H9 (cell line): ENCODE data around the gene WBP1L. TPM values are rescaled to one million over a fixed set of nuclear protein-coding genes. Genes with fewer than 3 reads are reported as not detected.

Source experiments
- DNase-seq: peaks from one replicate; pipeline ENCODE4 v3.0.0-alpha.2; 2017
- H2AFZ ChIP-seq: one replicate; pipeline ENCODE4 v1.6.1; 2013; ENCODE audit warnings: mild to moderate bottlenecking, low read length, control low read depth, moderate library complexity
- H2AK5ac ChIP-seq: 2 replicates; pipeline ENCODE4 v1.6.1; 2013; ENCODE audit warnings: low read length, control low read depth, mixed read lengths; ENCODE audit not compliant: insufficient read length
- H2BK120ac ChIP-seq: one replicate; pipeline ENCODE4 v1.6.1; 2013; ENCODE audit warnings: low read depth, mild to moderate bottlenecking, low read length, control low read depth, inconsistent platforms; ENCODE audit not compliant: poor library complexity, severe bottlenecking
- H2BK12ac ChIP-seq: 2 replicates; pipeline ENCODE4 v1.6.1; 2013; ENCODE audit warnings: low read length, control low read depth, mixed read lengths, low read depth; ENCODE audit not compliant: insufficient read length
- H2BK15ac ChIP-seq: 2 replicates; pipeline ENCODE4 v1.6.1; 2013; ENCODE audit warnings: low read depth, low read length, control low read depth
- H2BK20ac ChIP-seq: one replicate; pipeline ENCODE4 v1.6.1; 2013; ENCODE audit warnings: low read depth, mild to moderate bottlenecking, low read length, control low read depth, inconsistent platforms; ENCODE audit not compliant: poor library complexity, severe bottlenecking
- H2BK5ac ChIP-seq: 2 replicates; pipeline ENCODE4 v1.6.1; 2013; ENCODE audit warnings: low read length, control low read depth, mixed read lengths; ENCODE audit not compliant: insufficient read length
- H3K14ac ChIP-seq: 2 replicates; pipeline ENCODE4 v1.6.1; 2013; ENCODE audit warnings: low read length, control low read depth; ENCODE audit not compliant: insufficient read depth
- H3K18ac ChIP-seq: 2 replicates; pipeline ENCODE4 v1.6.1; 2013; ENCODE audit warnings: low read depth, mild to moderate bottlenecking, mixed read lengths, low read length, control low read depth; ENCODE audit not compliant: insufficient read length
- H3K23ac ChIP-seq: 2 replicates; pipeline ENCODE4 v1.6.1; 2013; ENCODE audit warnings: low read length, control low read depth, mixed read lengths, low read depth; ENCODE audit not compliant: insufficient read length
- H3K23me2 ChIP-seq: 2 replicates; pipeline ENCODE4 v1.6.1; 2013; ENCODE audit warnings: low read depth, mild to moderate bottlenecking, mixed read lengths, low read length, control low read depth; ENCODE audit not compliant: insufficient read length, poor library complexity, severe bottlenecking
- H3K27ac ChIP-seq: 2 replicates; pipeline ENCODE4 v1.5.1; 2013; ENCODE audit warnings: low read length, control low read depth, mixed read lengths, low read depth; ENCODE audit not compliant: insufficient read length
- H3K27me3 ChIP-seq: 2 replicates; pipeline ENCODE4 v1.6.1; 2013; ENCODE audit warnings: low read length, control low read depth, inconsistent platforms; ENCODE audit not compliant: insufficient read depth
- H3K4ac ChIP-seq: 2 replicates; pipeline ENCODE4 v1.6.1; 2013; ENCODE audit warnings: low read depth, mild to moderate bottlenecking, control low read depth, inconsistent platforms, low read length, moderate library complexity
- H3K4me1 ChIP-seq: 2 replicates; pipeline ENCODE4 v1.6.1; 2013; ENCODE audit warnings: low read length, control low read depth, inconsistent platforms; ENCODE audit not compliant: insufficient read depth
- H3K4me2 ChIP-seq: 2 replicates; pipeline ENCODE4 v1.6.1; 2013; ENCODE audit warnings: low read length, control low read depth, mixed read lengths; ENCODE audit not compliant: insufficient read length, insufficient read depth
- H3K56ac ChIP-seq: 2 replicates; pipeline ENCODE4 v1.6.1; 2013; ENCODE audit warnings: low read depth, mild to moderate bottlenecking, mixed read lengths, low read length, control low read depth; ENCODE audit not compliant: insufficient read length
- H3K79me1 ChIP-seq: 2 replicates; pipeline ENCODE4 v1.6.1; 2013; ENCODE audit warnings: low read depth, mild to moderate bottlenecking, moderate library complexity, low read length, control low read depth, inconsistent platforms; ENCODE audit not compliant: insufficient read depth, poor library complexity, severe bottlenecking
- H3K79me2 ChIP-seq: 2 replicates; pipeline ENCODE4 v1.6.1; 2013; ENCODE audit warnings: low read length, control low read depth, inconsistent platforms; ENCODE audit not compliant: insufficient read depth
- H3K9ac ChIP-seq: 2 replicates; pipeline ENCODE4 v1.6.1; 2013; ENCODE audit warnings: low read length, control low read depth, mixed read lengths; ENCODE audit not compliant: insufficient read length; ENCODE audit errors: extremely low read depth
- H3K9me3 ChIP-seq: one replicate; pipeline ENCODE4 v1.6.1; 2013; ENCODE audit warnings: low read depth, low read length, inconsistent platforms; ENCODE audit not compliant: control insufficient read depth
- H3T11ph ChIP-seq: one replicate; pipeline ENCODE4 v1.6.1; 2013; ENCODE audit warnings: mild to moderate bottlenecking, low read length, control low read depth, inconsistent platforms
- H4K20me1 ChIP-seq: one replicate; pipeline ENCODE4 v1.6.1; 2013; ENCODE audit not compliant: control insufficient read depth, insufficient read length, insufficient read depth
- H4K5ac ChIP-seq: 2 replicates; pipeline ENCODE4 v1.6.1; 2013; ENCODE audit warnings: low read depth, mild to moderate bottlenecking, mixed read lengths, low read length, control low read depth; ENCODE audit not compliant: insufficient read length
- H4K8ac ChIP-seq: replicated peaks from 2 replicates; pipeline ENCODE4 v1.6.1; 2013; ENCODE audit warnings: low read length, control low read depth, mixed read lengths, low read depth; ENCODE audit not compliant: insufficient read length
- H4K91ac ChIP-seq: 2 replicates; pipeline ENCODE4 v1.6.1; 2013; ENCODE audit warnings: low read depth, mild to moderate bottlenecking, moderate library complexity, mixed read lengths, low read length, control low read depth; ENCODE audit not compliant: insufficient read length
- H3K27ac Mint-ChIP-seq, 3 experiments: 2 replicates in 2 of 3; 3 replicates in 1 of 3; pipeline ENCODE4 v1.8.0; 2020 to 2021; ENCODE audit warnings: mixed read lengths in 3 of 3, mild to moderate bottlenecking in 1 of 3, moderate library complexity in 1 of 3
- H3K27me3 Mint-ChIP-seq: 2 replicates; pipeline ENCODE4 v1.8.0; 2021; ENCODE audit warnings: low read depth, mild to moderate bottlenecking, moderate library complexity, mixed read lengths
- H3K36me3 Mint-ChIP-seq, 3 experiments: 2 replicates in 2 of 3; 3 replicates in 1 of 3; pipeline ENCODE4 v1.8.0; 2020 to 2021; ENCODE audit warnings: low read depth in 3 of 3, mixed read lengths in 3 of 3; ENCODE audit not compliant: insufficient read depth in 1 of 3
- H3K4me1 Mint-ChIP-seq, 2 experiments: 2 replicates each; pipeline ENCODE4 v1.8.0; 2020; ENCODE audit warnings: mixed read lengths in 2 of 2
- H3K4me3 Mint-ChIP-seq, 2 experiments: 2 replicates in 1 of 2; 3 replicates in 1 of 2; pipeline ENCODE4 v1.8.0; 2020 to 2021; ENCODE audit warnings: mild to moderate bottlenecking in 2 of 2, mixed read lengths in 2 of 2, moderate library complexity in 1 of 2
- H3K9me3 Mint-ChIP-seq, 2 experiments: 2 replicates in 1 of 2; 3 replicates in 1 of 2; pipeline ENCODE4 v1.8.0; 2020; ENCODE audit warnings: mild to moderate bottlenecking in 2 of 2, mixed read lengths in 2 of 2, moderate library complexity in 1 of 2
- CTCF ChIP-seq: fragments of 200-600 bp; sonication (generic); conservative IDR thresholded peaks from 3 replicates; pipeline ENCODE4 v1.8.0; 2021; ENCODE audit warnings: antibody characterized with exemption, mild to moderate bottlenecking
- WGBS: extraction: QIAGEN DNeasy Blood & Tissue Kit; methylation state at CpG from one replicate; pipeline ENCODE4 v1.1.7; 2013; ENCODE audit warnings: missing lambda C conversion rate, low lambda C conversion rate, mixed read lengths; ENCODE audit not compliant: insufficient read length; ENCODE audit errors: extremely low coverage; 5-methylcytosine and 5-hydroxymethylcytosine counted together
- total RNA-seq: library from RNA; stranded (reverse); gene quantifications from 2 replicates; pipeline ENCODE4 v1.2.1, GENCODE V29; 2021

Gene WBP1L
- total RNA-seq, 1 experiment from 2014 or later: 23.8 TPM

DNA sequence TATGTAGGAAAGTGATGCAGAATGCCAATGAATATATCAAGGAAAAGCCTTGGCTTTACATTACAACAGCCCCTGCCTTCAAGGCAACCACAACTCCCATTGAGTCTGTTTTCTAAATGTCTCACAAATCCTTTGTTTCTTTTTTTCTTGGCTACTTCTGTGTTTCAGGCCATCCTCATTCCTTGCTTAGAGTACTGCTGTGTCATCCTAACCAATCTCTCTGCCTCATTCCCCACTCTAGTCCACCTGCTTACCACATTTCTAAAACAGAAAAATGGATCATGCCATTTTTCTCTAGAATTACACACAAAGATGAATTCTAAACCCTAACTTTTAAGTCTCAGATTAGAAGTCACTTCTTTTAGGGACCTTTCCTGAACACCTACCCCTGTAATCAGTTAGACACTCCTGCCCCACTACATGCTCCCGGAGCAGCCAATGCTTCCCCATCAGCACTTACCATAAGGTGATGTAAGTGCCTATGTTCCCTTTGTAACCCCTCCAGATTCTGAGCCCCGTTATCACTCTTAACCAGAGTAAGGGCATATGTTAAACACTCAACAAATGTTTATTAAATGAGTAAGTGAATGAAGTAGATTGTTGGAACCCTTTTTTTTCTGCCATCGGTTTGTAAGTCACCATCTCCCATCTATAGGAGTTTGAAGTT, 113.1 kb downstream of the WBP1L start:
- Histone ChIP-seq H3K27ac (no peak overlapping the region), H3K9me3 (no peaks in the 10 kb centered on the region), H4K5ac (no peak overlapping the region), H3K9ac (no peak overlapping the region), H2BK120ac (no peak overlapping the region), H2BK20ac (no peak overlapping the region), H3T11ph (no peak overlapping the region), H3K23me2 (no peaks in the 10 kb centered on the region), H2AK5ac (no peak overlapping the region), H3K56ac (no peak overlapping the region), H2AFZ (no peak overlapping the region), H2BK12ac (no peak overlapping the region), H4K91ac (no peak overlapping the region), H3K4me1 (no peaks in the 10 kb centered on the region), H3K79me2 (no peaks in the 10 kb centered on the region), H3K79me1 (no peaks in the 10 kb centered on the region), H4K20me1 (no peaks in the 10 kb centered on the region), H3K14ac (no peak overlapping the region), H3K4ac (no peak overlapping the region), H3K4me2 (no peak overlapping the region), H3K18ac (no peak overlapping the region), H3K27me3 (no peaks in the 10 kb centered on the region), H2BK15ac (no peak overlapping the region), H2BK5ac (no peak overlapping the region), H4K8ac (no peak overlapping the region), H3K23ac (no peak overlapping the region)
- H3K27ac Mint-ChIP-seq: peak overlapping the region in 2 of 3 experiments; percentile 58 to 90; a peak in 4 of 7 replicates
- peaks cover 19 to 22% of the 10 kb centered on the region in 2 experiments for H3K4me1 Mint-ChIP-seq
- no CpG with 5 or more reads among the region's 3 CpGs for WGBS
- H3K4me3 Mint-ChIP-seq: no peak overlapping the region
- no peak for DNase-seq
- no peak for TF ChIP-seq CTCF
- no peaks in the 10 kb centered on the region for H3K27me3 Mint-ChIP-seq
- H3K36me3 Mint-ChIP-seq: peaks cover 0 to 6% (median 0%) of the 10 kb centered on the region in 3 experiments; a peak in 1 of 7 replicates
- H3K9me3 Mint-ChIP-seq: no peaks in the 10 kb centered on the region; a peak in 1 of 5 replicates
